Endodermal cell (in vitro differentiated cells): ENCODE results near the gene TTC39C. TPM values are rescaled to one million over a fixed set of nuclear protein-coding genes. Genes with fewer than 3 reads are reported as not detected.

Experiments
- DNase-seq: peaks from one replicate; pipeline ENCODE4 v3.0.0-alpha.2; 2017
- H3K27ac ChIP-seq: 2 replicates; pipeline ENCODE4 v1.5.1; 2013; ENCODE audit warnings: mild to moderate bottlenecking, low read depth, low read length, moderate library complexity
- H3K27me3 ChIP-seq: 2 replicates; pipeline ENCODE4 v1.6.1; 2013; ENCODE audit warnings: mild to moderate bottlenecking, low read length, moderate library complexity; ENCODE audit not compliant: insufficient read depth, control insufficient read depth, poor library complexity, severe bottlenecking
- H3K36me3 ChIP-seq: 2 replicates; pipeline ENCODE4 v1.7.0; 2013; ENCODE audit warnings: mild to moderate bottlenecking, low read length, moderate library complexity; ENCODE audit not compliant: control insufficient read depth, insufficient read depth
- H3K4me1 ChIP-seq: one replicate; pipeline ENCODE4 v1.7.0; 2013; ENCODE audit warnings: low read length; ENCODE audit not compliant: control insufficient read depth, insufficient read depth
- H3K4me3 ChIP-seq: 2 replicates; pipeline ENCODE4 v1.5.1; 2013; ENCODE audit warnings: mild to moderate bottlenecking, low read length, moderate library complexity
- H3K9ac ChIP-seq: 2 replicates; pipeline ENCODE4 v1.6.1; 2013; ENCODE audit warnings: mild to moderate bottlenecking, low read length, moderate library complexity; ENCODE audit not compliant: poor library complexity, severe bottlenecking; ENCODE audit errors: extremely low read depth
- H3K9me3 ChIP-seq: 2 replicates; pipeline ENCODE4 v1.6.1; 2013; ENCODE audit warnings: mild to moderate bottlenecking, low read length, moderate library complexity; ENCODE audit not compliant: control insufficient read depth
- H3K27ac Mint-ChIP-seq: 2 replicates; pipeline ENCODE4 v1.8.0; 2020; ENCODE audit warnings: mixed read lengths
- H3K27me3 Mint-ChIP-seq: 2 replicates; pipeline ENCODE4 v1.8.0; 2021; ENCODE audit warnings: mild to moderate bottlenecking, mixed read lengths; ENCODE audit not compliant: insufficient read depth
- H3K36me3 Mint-ChIP-seq: 2 replicates; pipeline ENCODE4 v1.8.0; 2020; ENCODE audit warnings: low read depth, mixed read lengths
- H3K4me1 Mint-ChIP-seq: 2 replicates; pipeline ENCODE4 v1.8.0; 2020; ENCODE audit warnings: mixed read lengths
- H3K4me3 Mint-ChIP-seq: 2 replicates; pipeline ENCODE4 v1.8.0; 2020; ENCODE audit warnings: mild to moderate bottlenecking, moderate library complexity, mixed read lengths
- H3K9me3 Mint-ChIP-seq: 2 replicates; pipeline ENCODE4 v1.8.0; 2020; ENCODE audit warnings: mild to moderate bottlenecking, mixed read lengths
- WGBS, 2 experiments: methylation state at CpG; one replicate each; pipeline versions ENCODE4 v1.1.5 to v1.1.7; 2013; ENCODE audit warnings: missing lambda C conversion rate in 2 of 2, mixed read lengths in 1 of 2; ENCODE audit not compliant: insufficient coverage in 1 of 2, insufficient read length in 1 of 2; 5-methylcytosine and 5-hydroxymethylcytosine counted together
- total RNA-seq, 2 donors: library from RNA; stranded (reverse); fragmentation: NEBNext Ultra II Directional in 1 of 2; extraction: Animal tissue kit (Norgen Biotek cat#: 25700) in 1 of 2; gene quantifications; 2 replicates in 1 of 2; 3 replicates in 1 of 2; pipeline ENCODE4 v1.2.1, GENCODE V29; 2021
- TF ChIP-seq, protein P1 (sequence below): fragments of 200-600 bp; sonication (generic); conservative IDR thresholded peaks from 2 replicates; pipeline ENCODE4 v1.5.0; 2021; ENCODE audit warnings: antibody characterized with exemption, mild to moderate bottlenecking

TTC39C gene
- total RNA-seq, 2 donors from 2014 or later = 14.0 to 19.7 TPM

- peaks cover 4% of the 10 kb centered on the region for H3K9me3 Mint-ChIP-seq
- Histone ChIP-seq H3K9ac (no peak overlapping the region), H3K4me3 (no peak overlapping the region), H3K27me3 (no peaks in the 10 kb centered on the region), H3K27ac (no peak overlapping the region), H3K9me3 (no peaks in the 10 kb centered on the region), H3K36me3 (no peaks in the 10 kb centered on the region), H3K4me1 (peaks cover 7% of the 10 kb centered on the region)
- peaks cover 20% of the 10 kb centered on the region for H3K4me1 Mint-ChIP-seq
- H3K27ac Mint-ChIP-seq = no peak overlapping the region
- DNase-seq = no peak
- H3K27me3 Mint-ChIP-seq = no peaks in the 10 kb centered on the region
- TF ChIP-seq, protein P1, sequence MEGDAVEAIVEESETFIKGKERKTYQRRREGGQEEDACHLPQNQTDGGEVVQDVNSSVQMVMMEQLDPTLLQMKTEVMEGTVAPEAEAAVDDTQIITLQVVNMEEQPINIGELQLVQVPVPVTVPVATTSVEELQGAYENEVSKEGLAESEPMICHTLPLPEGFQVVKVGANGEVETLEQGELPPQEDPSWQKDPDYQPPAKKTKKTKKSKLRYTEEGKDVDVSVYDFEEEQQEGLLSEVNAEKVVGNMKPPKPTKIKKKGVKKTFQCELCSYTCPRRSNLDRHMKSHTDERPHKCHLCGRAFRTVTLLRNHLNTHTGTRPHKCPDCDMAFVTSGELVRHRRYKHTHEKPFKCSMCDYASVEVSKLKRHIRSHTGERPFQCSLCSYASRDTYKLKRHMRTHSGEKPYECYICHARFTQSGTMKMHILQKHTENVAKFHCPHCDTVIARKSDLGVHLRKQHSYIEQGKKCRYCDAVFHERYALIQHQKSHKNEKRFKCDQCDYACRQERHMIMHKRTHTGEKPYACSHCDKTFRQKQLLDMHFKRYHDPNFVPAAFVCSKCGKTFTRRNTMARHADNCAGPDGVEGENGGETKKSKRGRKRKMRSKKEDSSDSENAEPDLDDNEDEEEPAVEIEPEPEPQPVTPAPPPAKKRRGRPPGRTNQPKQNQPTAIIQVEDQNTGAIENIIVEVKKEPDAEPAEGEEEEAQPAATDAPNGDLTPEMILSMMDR = no peak
- WGBS, 2 experiments = 100% methylated on average over 1 of the region's 3 CpGs; no CpG with 5 or more reads in 1 of the 2 experiments
- no peaks in the 10 kb centered on the region for H3K36me3 Mint-ChIP-seq
- no peak overlapping the region for H3K4me3 Mint-ChIP-seq
Observed at GRCh38 chr18:24055009-24055804, 40.7 kb downstream of the TTC39C start.

DNA sequence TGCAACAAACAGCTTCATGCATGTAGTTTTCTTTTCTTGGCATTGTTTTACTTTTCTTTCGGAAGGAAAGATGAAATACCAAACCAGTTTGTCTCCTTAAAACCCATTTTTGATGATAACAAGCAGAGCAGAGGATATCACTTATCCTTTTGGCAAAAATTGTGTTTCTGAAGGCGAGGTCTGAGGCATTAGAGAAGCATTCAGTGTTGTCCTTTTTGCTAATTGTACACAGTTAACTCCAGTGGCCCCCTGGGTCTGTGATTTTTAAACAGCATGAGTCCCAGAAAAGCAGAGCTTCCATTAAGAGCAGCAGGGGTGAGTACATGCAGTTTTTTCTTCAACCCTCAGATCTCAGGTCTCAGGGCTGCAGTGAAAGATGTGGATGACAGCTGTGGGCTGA lies 41.3 kb downstream of the TTC39C start:
- no peak for DNase-seq
- Histone ChIP-seq H3K36me3 (no peaks in the 10 kb centered on the region), H3K27me3 (no peaks in the 10 kb centered on the region), H3K9ac (no peak overlapping the region), H3K9me3 (no peaks in the 10 kb centered on the region), H3K27ac (no peak overlapping the region), H3K4me1 (peaks cover 5% of the 10 kb centered on the region), H3K4me3 (no peak overlapping the region)
- TF ChIP-seq, protein P1 = no peak
- H3K9me3 Mint-ChIP-seq = peaks cover 4% of the 10 kb centered on the region
- H3K27ac Mint-ChIP-seq = no peak overlapping the region
- H3K4me1 Mint-ChIP-seq = peaks cover 18% of the 10 kb centered on the region
- no peaks in the 10 kb centered on the region for H3K27me3 Mint-ChIP-seq
- H3K36me3 Mint-ChIP-seq = no peaks in the 10 kb centered on the region
- no peak overlapping the region for H3K4me3 Mint-ChIP-seq
- WGBS, 2 experiments = 74 to 79% methylated on average over 2 of the region's 2 CpGs

DNA sequence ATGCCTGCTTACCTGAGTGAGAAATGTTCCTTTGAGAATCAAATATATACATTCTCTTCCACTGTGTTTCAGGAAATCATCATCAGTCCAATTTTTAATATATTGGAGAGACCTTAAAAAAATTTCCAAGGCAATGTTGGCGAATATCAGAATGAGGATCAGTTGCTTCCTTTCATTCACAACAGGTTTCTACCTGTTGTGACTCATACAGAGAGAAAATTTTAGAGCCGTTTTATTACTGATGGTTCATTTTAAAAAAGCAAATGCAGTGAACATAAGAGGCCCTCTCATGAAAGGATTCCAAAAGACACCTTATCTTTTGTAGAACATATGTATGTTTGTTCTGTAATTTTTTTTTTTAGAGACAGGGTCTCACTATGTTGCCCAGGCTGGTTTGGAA lies 42.0 kb downstream of the TTC39C start:
- H3K27ac Mint-ChIP-seq = no peak overlapping the region
- no peaks in the 10 kb centered on the region for H3K27me3 Mint-ChIP-seq
- no peak for DNase-seq
- Histone ChIP-seq H3K27me3 (no peaks in the 10 kb centered on the region), H3K4me1 (no peaks in the 10 kb centered on the region), H3K9me3 (no peaks in the 10 kb centered on the region), H3K4me3 (no peak overlapping the region), H3K36me3 (no peaks in the 10 kb centered on the region), H3K9ac (no peak overlapping the region), H3K27ac (no peak overlapping the region)
- TF ChIP-seq, protein P1 = no peak
- peaks cover 4% of the 10 kb centered on the region for H3K9me3 Mint-ChIP-seq
- 100% methylated on average over 2 of the region's 2 CpGs for WGBS, 2 experiments
- H3K36me3 Mint-ChIP-seq = no peaks in the 10 kb centered on the region
- H3K4me1 Mint-ChIP-seq = peaks cover 13% of the 10 kb centered on the region
- H3K4me3 Mint-ChIP-seq = no peak overlapping the region
